ENCODE data around the gene ZNRF3.

ZNRF3 gene

DNA sequence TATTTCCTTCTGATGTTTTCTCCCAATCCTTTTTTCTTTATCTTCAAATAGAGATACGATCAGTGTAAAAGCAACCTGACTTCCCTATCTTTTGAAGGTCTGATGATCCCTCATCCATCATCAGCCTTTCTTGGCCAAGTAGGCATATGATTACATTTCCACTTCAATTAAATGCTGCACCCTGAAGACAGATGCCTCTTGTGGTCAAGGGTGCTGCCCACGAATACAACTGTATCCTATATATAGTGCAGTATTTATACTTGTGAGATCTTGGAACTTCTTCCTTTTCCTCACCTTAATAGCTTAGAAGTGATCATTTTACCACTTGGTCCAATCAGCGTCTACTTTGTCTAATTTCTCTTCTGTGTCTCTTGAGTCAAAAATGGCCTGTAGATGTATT lies 9.3 kb upstream of the ZNRF3 start:
- TF ChIP-seq, protein P1, sequence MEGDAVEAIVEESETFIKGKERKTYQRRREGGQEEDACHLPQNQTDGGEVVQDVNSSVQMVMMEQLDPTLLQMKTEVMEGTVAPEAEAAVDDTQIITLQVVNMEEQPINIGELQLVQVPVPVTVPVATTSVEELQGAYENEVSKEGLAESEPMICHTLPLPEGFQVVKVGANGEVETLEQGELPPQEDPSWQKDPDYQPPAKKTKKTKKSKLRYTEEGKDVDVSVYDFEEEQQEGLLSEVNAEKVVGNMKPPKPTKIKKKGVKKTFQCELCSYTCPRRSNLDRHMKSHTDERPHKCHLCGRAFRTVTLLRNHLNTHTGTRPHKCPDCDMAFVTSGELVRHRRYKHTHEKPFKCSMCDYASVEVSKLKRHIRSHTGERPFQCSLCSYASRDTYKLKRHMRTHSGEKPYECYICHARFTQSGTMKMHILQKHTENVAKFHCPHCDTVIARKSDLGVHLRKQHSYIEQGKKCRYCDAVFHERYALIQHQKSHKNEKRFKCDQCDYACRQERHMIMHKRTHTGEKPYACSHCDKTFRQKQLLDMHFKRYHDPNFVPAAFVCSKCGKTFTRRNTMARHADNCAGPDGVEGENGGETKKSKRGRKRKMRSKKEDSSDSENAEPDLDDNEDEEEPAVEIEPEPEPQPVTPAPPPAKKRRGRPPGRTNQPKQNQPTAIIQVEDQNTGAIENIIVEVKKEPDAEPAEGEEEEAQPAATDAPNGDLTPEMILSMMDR (IDR thresholded peaks at IDR 0.05) = no peak

GRCh38 chr22:28874811-28875320 lies 8.5 kb upstream of the ZNRF3 start:
- TF ChIP-seq, protein P1 (IDR thresholded peaks at IDR 0.05) = no peak

GRCh38 chr22:28882545-28882877 lies 861 bp upstream of the ZNRF3 start:
- TF ChIP-seq, protein P1 (IDR thresholded peaks at IDR 0.05) = no peak

- TF ChIP-seq, protein P1 (IDR thresholded peaks at IDR 0.05) = no peak
Measured at GRCh38 chr22:28883657-28883916, 215 bp downstream of the ZNRF3 start.

- TF ChIP-seq, protein P1 (IDR thresholded peaks at IDR 0.05) = peak; percentile 24; the same call in 1 of the 2 replicates
Measured at GRCh38 chr22:28883917-28884746, 760 bp downstream of the ZNRF3 start.

GRCh38 chr22:28884747-28885350 lies 1.5 kb downstream of the ZNRF3 start:
- TF ChIP-seq, protein P1 (IDR thresholded peaks at IDR 0.05) = no peak

DNA sequence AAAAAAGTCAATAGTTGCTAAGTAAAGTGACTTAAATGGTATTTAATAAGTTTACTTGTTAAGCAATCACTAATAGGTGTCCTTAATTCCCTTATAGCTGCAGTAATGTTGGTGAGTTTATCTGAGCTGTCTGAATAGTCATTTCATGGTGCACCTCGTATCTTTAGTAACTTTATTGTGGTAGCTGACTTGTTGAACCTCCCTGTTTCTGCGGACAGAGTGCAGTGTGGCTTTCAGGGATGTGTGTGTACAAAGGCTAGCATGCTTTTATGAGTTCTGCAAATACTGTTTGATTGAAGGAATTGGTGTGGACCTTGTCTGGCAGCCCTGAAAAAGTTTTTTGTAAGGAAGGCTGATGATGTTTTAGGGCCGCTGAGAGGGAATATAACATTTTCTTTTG lies 2.6 kb downstream of the ZNRF3 start:
- TF ChIP-seq, protein P1 (IDR thresholded peaks at IDR 0.05) = no peak; the same call in 1 of the 2 replicates
